Hepatocyte (in vitro differentiated cells): ENCODE data around the gene PDK1. TPM values are rescaled to one million over a fixed set of nuclear protein-coding genes. Genes with fewer than 3 reads are reported as not detected.
"Not testable (repeated sequence)": the region's sequence is repeated elsewhere in the genome, so short reads cannot be mapped to it uniquely, and the experiment has no call there.

Experiments used
- DNase-seq: peaks from one replicate; pipeline ENCODE4 v3.0.0-alpha.2; 2016; ENCODE audit warnings: low spot score
- H2AFZ ChIP-seq: fragments of 200-600 bp; sonication (generic); 2 replicates; pipeline ENCODE4 v1.6.0; 2016; ENCODE audit warnings: antibody characterized with exemption, mild to moderate bottlenecking
- H3K27ac ChIP-seq: fragments of 200-600 bp; sonication (generic); 2 replicates; pipeline ENCODE4 v1.5.1; 2016; ENCODE audit warnings: mild to moderate bottlenecking
- H3K27me3 ChIP-seq: fragments of 200-600 bp; sonication (generic); 2 replicates; pipeline ENCODE4 v1.6.1; 2016
- H3K36me3 ChIP-seq: fragments of 200-600 bp; sonication (generic); replicated peaks from 2 replicates; pipeline ENCODE4 v1.5.1; 2016; ENCODE audit warnings: low read depth; ENCODE audit not compliant: insufficient read depth
- H3K4me1 ChIP-seq: fragments of 200-600 bp; sonication (generic); 2 replicates; pipeline ENCODE4 v1.5.1; 2016; ENCODE audit warnings: mild to moderate bottlenecking, moderate library complexity; ENCODE audit not compliant: insufficient read depth
- H3K4me2 ChIP-seq: fragments of 200-600 bp; sonication (generic); 2 replicates; pipeline ENCODE4 v1.6.0; 2016
- H3K4me3 ChIP-seq: fragments of 200-600 bp; sonication (generic); 2 replicates; pipeline ENCODE4 v1.5.1; 2016; ENCODE audit warnings: mild to moderate bottlenecking
- H3K79me2 ChIP-seq: fragments of 200-600 bp; sonication (generic); 2 replicates; pipeline ENCODE4 v1.6.0; 2017; ENCODE audit warnings: mild to moderate bottlenecking
- H3K9me2 ChIP-seq: fragments of 200-600 bp; sonication (generic); replicated peaks from 2 replicates; pipeline ENCODE4 v1.6.0; 2017; ENCODE audit warnings: mild to moderate bottlenecking; ENCODE audit not compliant: insufficient read depth
- H3K9me3 ChIP-seq: fragments of 200-600 bp; sonication (generic); 2 replicates; pipeline ENCODE4 v1.5.1; 2016; ENCODE audit warnings: low read depth, mild to moderate bottlenecking
- H4K20me1 ChIP-seq: fragments of 200-600 bp; sonication (generic); 2 replicates; pipeline ENCODE4 v1.6.0; 2016; ENCODE audit warnings: mild to moderate bottlenecking; ENCODE audit not compliant: insufficient read depth, poor library complexity, severe bottlenecking
- CTCF ChIP-seq: fragments of 200-600 bp; sonication (generic); IDR thresholded peaks from 2 replicates; pipeline ENCODE4 v1.5.1; 2016; ENCODE audit warnings: antibody characterized with exemption, mild to moderate bottlenecking; ENCODE audit not compliant: poor library complexity
- EZH2 ChIP-seq: fragments of 200-600 bp; sonication (generic); IDR thresholded peaks from 2 replicates; pipeline ENCODE4 v1.6.1; 2016; ENCODE audit warnings: antibody characterized with exemption, mild to moderate bottlenecking, borderline replicate concordance
- EZH2phosphoT487 ChIP-seq: fragments of 200-600 bp; sonication (generic); IDR thresholded peaks from one replicate; pipeline ENCODE4 v1.6.1; 2018; ENCODE audit warnings: antibody characterized with exemption, mild to moderate bottlenecking, low read depth, moderate library complexity; ENCODE audit not compliant: unreplicated experiment, severe bottlenecking
- WGBS: methylation state at CpG from one replicate; pipeline ENCODE4 v1.1.6; 2016; ENCODE audit warnings: low lambda C conversion rate; ENCODE audit errors: missing lambda C conversion rate; 5-methylcytosine and 5-hydroxymethylcytosine counted together
- polyA plus RNA-seq: library from polyadenylated mRNA; unstranded; fragments of >200 nt; fragmentation: Nextera tagmentation; extraction: Ambion mirVana; gene quantifications from 2 replicates; pipeline ENCODE4 v1.2.1, GENCODE V29; 2016
- total RNA-seq: library from RNA; depleted of rRNA; stranded (reverse); fragments of >200 nt; gene quantifications from 2 replicates; pipeline ENCODE4 v1.2.3, GENCODE V29; 2014

The PDK1 gene
- total and polyA plus RNA-seq, 2 experiments from 2014 or later = 8.0 to 13.1 TPM

GRCh38 chr2:172549131-172549530 lies 6.8 kb upstream of the PDK1 start:
- no peak overlapping the region for H3K4me2 ChIP-seq
- no peak overlapping the region for H3K27ac ChIP-seq
- H3K4me1 ChIP-seq = peaks cover 16% of the 10 kb centered on the region
- no peaks in the 10 kb centered on the region for H3K36me3 ChIP-seq
- H3K4me3 ChIP-seq = no peak overlapping the region
- 95% methylated on average over 1 of the region's 1 CpG for WGBS
- H3K9me3 ChIP-seq = no peaks in the 10 kb centered on the region
- no peak for DNase-seq
- H3K27me3 ChIP-seq = no peaks in the 10 kb centered on the region
- no peaks in the 10 kb centered on the region for H3K9me2 ChIP-seq
- H3K79me2 ChIP-seq = no peaks in the 10 kb centered on the region
- no peaks in the 10 kb centered on the region for H4K20me1 ChIP-seq
- TF ChIP-seq EZH2phosphoT487 (no peak), CTCF (no peak), EZH2 (no peak)
- no peak overlapping the region for H2AFZ ChIP-seq

- 7% methylated on average over 1 of the region's 1 CpG for WGBS
- not testable (repeated sequence) for H3K9me3 ChIP-seq
Observed at GRCh38 chr2:172549802-172550201, 6.1 kb upstream of the PDK1 start.

GRCh38 chr2:172550419-172550818 lies 5.5 kb upstream of the PDK1 start:
- Histone ChIP-seq H3K79me2 (no peaks in the 10 kb centered on the region), H3K4me2 (no peak overlapping the region), H3K4me1 (peaks cover 20% of the 10 kb centered on the region), H4K20me1 (no peaks in the 10 kb centered on the region), H2AFZ (no peak overlapping the region), H3K4me3 (no peak overlapping the region), H3K9me3 (no peaks in the 10 kb centered on the region), H3K27ac (no peak overlapping the region), H3K27me3 (no peaks in the 10 kb centered on the region), H3K36me3 (no peaks in the 10 kb centered on the region), H3K9me2 (no peaks in the 10 kb centered on the region)
- DNase-seq = no peak
- TF ChIP-seq EZH2phosphoT487 (no peak), CTCF (no peak), EZH2 (no peak)

More at GRCh38 chr2:172549802-172550201, 6.1 kb upstream of the PDK1 start:
- H3K27ac ChIP-seq, H2AFZ ChIP-seq, H4K20me1 ChIP-seq, H3K36me3 ChIP-seq, DNase-seq, H3K27me3 ChIP-seq, H3K79me2 ChIP-seq, H3K9me2 ChIP-seq, H3K4me3 ChIP-seq, H3K4me2 ChIP-seq: not testable (repeated sequence)
- peaks cover 16% of the 10 kb centered on the region for H3K4me1 ChIP-seq

GRCh38 chr2:172551271-172551670 lies 4.6 kb upstream of the PDK1 start:
- DNase-seq = no peak
- Histone ChIP-seq H3K27ac (peak overlapping the region; percentile 30), H3K27me3 (no peaks in the 10 kb centered on the region), H3K36me3 (no peaks in the 10 kb centered on the region), H3K9me2 (no peaks in the 10 kb centered on the region), H4K20me1 (no peaks in the 10 kb centered on the region), H3K4me1 (peaks cover 20% of the 10 kb centered on the region), H3K79me2 (no peaks in the 10 kb centered on the region), H3K9me3 (no peaks in the 10 kb centered on the region), H3K4me2 (peak overlapping the region; percentile 25), H3K4me3 (no peak overlapping the region), H2AFZ (no peak overlapping the region)
- TF ChIP-seq EZH2 = no peak
- no peak for TF ChIP-seq EZH2phosphoT487
- no peak for TF ChIP-seq CTCF
